Transverse colon (tissue), 4 donors: ENCODE measurements around the gene LCN12. TPM values are rescaled to one million over a fixed set of nuclear protein-coding genes. Genes with fewer than 3 reads are reported as not detected.

Experiments
- DNase-seq: peaks from one replicate; pipeline ENCODE4 v3.0.0-alpha.2; 2019
- H3K27ac ChIP-seq, 4 donors: fragments of 200-600 bp; sonication (generic); 2 replicates each; pipeline ENCODE4 v1.5.1; 2016 to 2018; ENCODE audit warnings: inconsistent platforms in 4 of 4
- H3K27me3 ChIP-seq: fragments of 200-600 bp; sonication (generic); 2 replicates; pipeline ENCODE4 v1.5.1; 2017; ENCODE audit warnings: inconsistent platforms
- H3K36me3 ChIP-seq, 4 donors: fragments of 200-600 bp; sonication (generic); 2 replicates each; pipeline ENCODE4 v1.5.1; 2017 to 2019; ENCODE audit warnings: inconsistent platforms in 4 of 4
- H3K4me1 ChIP-seq, 4 donors: fragments of 200-600 bp; sonication (generic); 2 replicates each; pipeline ENCODE4 v1.5.1; 2017 to 2020; ENCODE audit warnings: inconsistent platforms in 4 of 4
- H3K4me3 ChIP-seq, 4 donors: fragments of 200-600 bp; sonication (generic); 1 replicate in 1 of 4; 2 replicates in 3 of 4; pipeline versions ENCODE4 v1.5.1 to v1.6.1; 2017 to 2019; ENCODE audit warnings: inconsistent platforms in 4 of 4
- H3K9me3 ChIP-seq, 2 donors: fragments of 200-600 bp; sonication (generic); 2 replicates each; pipeline ENCODE4 v1.5.1; 2017 to 2019; ENCODE audit warnings: inconsistent platforms in 2 of 2
- EP300 ChIP-seq: sonication (generic); formaldehyde crosslinking; IDR thresholded peaks from one replicate; pipeline ENCODE4 v1.6.1; 2017; ENCODE audit warnings: antibody characterized with exemption, low read depth
- POLR2A ChIP-seq: fragments of 450-650 bp; IDR thresholded peaks from one replicate; pipeline ENCODE4 v1.6.1; 2016; ENCODE audit warnings: antibody characterized with exemption, mild to moderate bottlenecking, moderate library complexity
- POLR2AphosphoS5 ChIP-seq, 3 donors: sonication (generic); formaldehyde crosslinking; IDR thresholded peaks; one replicate each; pipeline ENCODE4 v1.6.1; 2016; ENCODE audit warnings: antibody characterized with exemption in 3 of 3
- WGBS, 2 donors: methylation state at CpG; one replicate each; pipeline ENCODE4 v1.1.5; 2018; ENCODE audit warnings: low coverage in 1 of 2; 5-methylcytosine and 5-hydroxymethylcytosine counted together
- in situ Hi-C, 4 donors: fragments of 200-750 bp; cut with MboI; loops; one replicate each; pipeline versions ENCODE4 v1.15.0 to v1.15.1; 2017; ENCODE audit warnings: low sequenced_read_pairs in 3 of 4, low pct_ligation_motif_present in 1 of 4, low pct_unique_long_range_greater_than_20kb in 1 of 4
- intact Hi-C: fragments of 100-400 bp; cut with DNase I; formaldehyde crosslinking; loops from one replicate; pipeline ENCODE4 v1.15.1; 2023; ENCODE audit warnings: low total_unique reads
- total RNA-seq, 4 donors: library from RNA; depleted of rRNA; stranded (reverse); fragments of >200 nt; gene quantifications; one replicate each; pipeline ENCODE4 v1.1.0, GENCODE V29; 2016
- TF ChIP-seq, protein P1 (sequence below), 5 experiments: fragments of 200-600 bp in 3 of 5; fragments of 450-650 bp in 2 of 5; sonication (generic) in 3 of 5; IDR thresholded peaks; 1 replicate in 2 of 5; 2 replicates in 3 of 5; pipeline ENCODE4 v1.5.1; 2016 to 2017; ENCODE audit warnings: antibody characterized with exemption in 5 of 5, inconsistent platforms in 3 of 5, mild to moderate bottlenecking in 2 of 5, moderate library complexity in 1 of 5

The LCN12 gene
- total RNA-seq, 4 donors from 2014 or later = 1.2 to 52.7 (median 5.5) TPM

DNA sequence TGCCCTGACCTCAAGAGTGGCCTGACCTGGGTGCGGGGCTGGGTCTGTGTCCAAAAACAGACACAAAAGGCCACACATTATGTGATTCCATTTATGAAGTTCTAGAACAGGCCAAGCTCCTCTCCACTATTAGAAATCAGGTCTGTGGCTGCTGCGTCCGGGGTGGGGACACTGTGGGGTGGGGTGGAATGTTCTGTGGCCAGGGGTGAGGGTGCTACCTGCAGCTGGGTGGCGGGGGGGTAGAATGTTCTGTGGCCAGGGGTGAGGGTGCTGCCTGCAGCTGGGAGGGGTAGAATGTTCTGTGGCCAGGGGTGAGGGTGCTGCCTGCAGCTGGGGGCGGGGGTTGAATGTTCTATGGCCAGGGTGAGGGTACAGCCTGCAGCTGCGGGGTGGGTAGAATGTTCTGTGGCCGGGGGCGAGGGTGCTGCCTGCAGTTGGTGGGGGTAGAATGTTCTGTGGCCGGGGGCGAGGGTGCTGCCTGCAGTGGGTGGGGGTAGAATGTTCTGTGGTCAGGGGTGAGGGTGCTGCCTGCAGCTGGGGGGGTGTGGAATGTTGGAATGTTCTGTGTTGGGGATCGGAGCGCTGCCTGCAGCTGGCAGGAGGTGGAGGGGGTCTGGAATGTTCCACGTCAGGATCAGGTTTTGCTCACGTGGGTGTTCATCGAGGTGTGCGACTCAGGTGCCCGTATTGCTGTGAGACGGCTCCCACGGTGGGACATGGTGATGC, 8.3 kb downstream of the LCN12 start:
- intact Hi-C loops (no loop called here), in situ Hi-C loops (no loop called here)
- Histone ChIP-seq H3K27ac (no peak overlapping the region), H3K9me3 (no peaks in the 10 kb centered on the region), H3K4me3 (no peak overlapping the region), H3K36me3 (no peaks in the 10 kb centered on the region), H3K27me3 (no peaks in the 10 kb centered on the region), H3K4me1 (peaks cover 0 to 10% (median 8%) of the 10 kb centered on the region in 4 donors)
- TF ChIP-seq POLR2AphosphoS5 (IDR thresholded peaks at IDR 0.05) = no peak
- TF ChIP-seq, protein P1, sequence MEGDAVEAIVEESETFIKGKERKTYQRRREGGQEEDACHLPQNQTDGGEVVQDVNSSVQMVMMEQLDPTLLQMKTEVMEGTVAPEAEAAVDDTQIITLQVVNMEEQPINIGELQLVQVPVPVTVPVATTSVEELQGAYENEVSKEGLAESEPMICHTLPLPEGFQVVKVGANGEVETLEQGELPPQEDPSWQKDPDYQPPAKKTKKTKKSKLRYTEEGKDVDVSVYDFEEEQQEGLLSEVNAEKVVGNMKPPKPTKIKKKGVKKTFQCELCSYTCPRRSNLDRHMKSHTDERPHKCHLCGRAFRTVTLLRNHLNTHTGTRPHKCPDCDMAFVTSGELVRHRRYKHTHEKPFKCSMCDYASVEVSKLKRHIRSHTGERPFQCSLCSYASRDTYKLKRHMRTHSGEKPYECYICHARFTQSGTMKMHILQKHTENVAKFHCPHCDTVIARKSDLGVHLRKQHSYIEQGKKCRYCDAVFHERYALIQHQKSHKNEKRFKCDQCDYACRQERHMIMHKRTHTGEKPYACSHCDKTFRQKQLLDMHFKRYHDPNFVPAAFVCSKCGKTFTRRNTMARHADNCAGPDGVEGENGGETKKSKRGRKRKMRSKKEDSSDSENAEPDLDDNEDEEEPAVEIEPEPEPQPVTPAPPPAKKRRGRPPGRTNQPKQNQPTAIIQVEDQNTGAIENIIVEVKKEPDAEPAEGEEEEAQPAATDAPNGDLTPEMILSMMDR (IDR thresholded peaks at IDR 0.05) = no peak
- TF ChIP-seq POLR2A = no peak
- TF ChIP-seq EP300 = no peak
- no peak for DNase-seq
- 36 to 80% methylated on average over 7 to 13 of the region's 19 CpGs for WGBS, 2 donors

DNA sequence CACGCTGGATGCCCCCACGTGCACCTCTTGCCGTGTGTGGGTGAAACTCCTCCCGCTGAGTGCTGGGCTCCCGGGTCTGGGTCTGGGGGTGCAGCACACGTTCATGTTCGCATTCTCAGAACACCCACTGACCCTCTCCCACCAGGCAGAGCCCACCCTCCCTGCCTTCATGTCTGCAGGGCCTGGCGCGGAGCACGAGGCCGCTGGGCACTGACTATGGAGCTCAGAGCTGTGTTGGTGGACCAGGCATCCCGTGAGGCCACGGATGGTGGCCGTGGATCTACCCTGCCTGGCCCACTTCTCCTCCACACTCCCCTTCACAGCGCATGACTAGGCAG, 8.8 kb downstream of the LCN12 start:
- Histone ChIP-seq H3K27me3 (no peaks in the 10 kb centered on the region), H3K36me3 (no peaks in the 10 kb centered on the region), H3K9me3 (no peaks in the 10 kb centered on the region), H3K4me3 (no peak overlapping the region), H3K27ac (no peak overlapping the region), H3K4me1 (peaks cover 0 to 14% (median 8%) of the 10 kb centered on the region in 4 donors)
- 89% methylated on average over 15 of the region's 15 CpGs; no CpG with 5 or more reads in 1 of the 2 donors for WGBS, 2 donors
- TF ChIP-seq EP300 (no peak), POLR2AphosphoS5 (IDR thresholded peaks at IDR 0.05) (no peak), POLR2A (no peak)
- TF ChIP-seq, protein P1 (IDR thresholded peaks at IDR 0.05) = no peak
- in situ Hi-C loops = no loop called here
- intact Hi-C loops = no loop called here
- DNase-seq = no peak

DNA sequence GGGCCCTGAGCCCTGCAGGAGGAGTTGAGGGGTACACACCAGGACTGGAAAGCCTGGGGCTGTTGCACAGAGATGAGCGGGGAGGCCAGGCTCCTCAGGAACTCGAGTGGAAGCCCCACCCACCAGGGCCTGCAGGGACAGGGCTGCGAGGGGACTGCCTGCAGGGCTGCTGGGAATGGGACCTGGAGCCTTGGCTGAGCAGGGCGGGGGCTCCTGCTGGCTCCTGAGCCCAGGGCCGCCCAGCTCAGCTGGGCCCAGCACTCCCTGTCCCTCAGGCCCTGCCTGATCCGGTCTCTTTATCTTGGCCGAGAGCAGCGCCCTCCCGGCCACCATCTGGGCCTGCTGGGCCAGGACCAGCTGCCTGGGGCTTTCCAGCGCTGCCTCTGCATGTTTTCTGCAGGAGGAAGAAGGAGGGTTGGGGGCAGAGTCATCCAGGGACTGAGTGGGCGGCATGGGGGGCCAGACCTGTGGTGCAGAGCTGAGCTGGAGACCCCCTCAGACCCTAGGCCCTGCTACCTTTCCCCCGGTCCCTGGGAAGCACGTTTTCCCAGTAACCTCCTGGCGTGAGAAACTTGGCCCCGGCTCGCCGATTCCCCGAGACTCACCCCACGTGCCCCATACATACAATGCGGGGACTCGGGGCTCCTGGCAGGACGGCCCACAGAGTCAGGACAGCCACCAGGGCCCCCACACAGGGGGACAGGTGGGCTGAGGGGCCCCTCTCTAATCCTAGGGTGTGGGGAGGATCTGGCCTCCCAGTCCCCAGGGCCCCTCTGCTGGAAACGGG, 9.4 kb downstream of the LCN12 start:
- H3K27ac ChIP-seq = no peak overlapping the region
- H3K36me3 ChIP-seq = no peaks in the 10 kb centered on the region
- no peak for TF ChIP-seq POLR2A
- TF ChIP-seq, protein P1 (IDR thresholded peaks at IDR 0.05) = no peak
- no peak for TF ChIP-seq EP300
- no peak for TF ChIP-seq POLR2AphosphoS5 (IDR thresholded peaks at IDR 0.05)
- in situ Hi-C loops = no loop called here
- H3K27me3 ChIP-seq = peaks cover 5% of the 10 kb centered on the region
- DNase-seq = no peak
- H3K9me3 ChIP-seq = no peaks in the 10 kb centered on the region
- 74% methylated on average over 21 of the region's 23 CpGs; no CpG with 5 or more reads in 1 of the 2 donors for WGBS, 2 donors
- no peak overlapping the region for H3K4me3 ChIP-seq
- intact Hi-C loops = no loop called here
- H3K4me1 ChIP-seq = peaks cover 0 to 19% (median 10%) of the 10 kb centered on the region in 4 donors

DNA sequence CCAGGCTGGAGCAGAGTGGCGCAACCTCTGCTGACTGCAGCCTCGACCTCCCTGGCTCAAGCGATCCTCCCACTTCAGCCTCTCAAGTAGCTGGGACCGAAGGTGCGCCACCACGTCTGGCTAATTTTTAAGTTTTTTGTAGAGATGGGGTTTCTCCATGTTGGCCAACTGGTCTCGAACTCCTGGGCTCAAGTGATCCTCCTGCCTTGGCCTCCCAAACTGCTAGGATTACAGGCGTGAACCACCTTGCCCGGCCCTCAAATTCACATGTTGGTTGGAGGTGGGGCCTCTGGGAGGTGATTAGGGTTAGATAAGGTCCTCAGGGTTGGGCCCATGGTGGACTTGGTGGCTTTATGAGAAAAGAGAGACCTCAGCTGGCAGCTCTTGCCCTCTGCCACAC, 10.1 kb downstream of the LCN12 start:
- H3K4me1 ChIP-seq = peaks cover 0 to 19% (median 10%) of the 10 kb centered on the region in 4 donors
- no peaks in the 10 kb centered on the region for H3K36me3 ChIP-seq
- intact Hi-C loops (no loop called here), in situ Hi-C loops (no loop called here)
- no peaks in the 10 kb centered on the region for H3K9me3 ChIP-seq
- no peak for DNase-seq
- H3K27ac ChIP-seq = no peak overlapping the region
- TF ChIP-seq POLR2AphosphoS5 (IDR thresholded peaks at IDR 0.05) (no peak), POLR2A (no peak), EP300 (no peak)
- TF ChIP-seq, protein P1 (IDR thresholded peaks at IDR 0.05) = no peak
- H3K4me3 ChIP-seq = no peak overlapping the region
- H3K27me3 ChIP-seq = peaks cover 5% of the 10 kb centered on the region
- WGBS, 2 donors = 91 to 100% methylated on average over 1 to 9 of the region's 9 CpGs
